ENCODE measurements around the gene CCSAP. TPM values are rescaled to one million over a fixed set of nuclear protein-coding genes. Genes with fewer than 3 reads are reported as not detected.

Gene CCSAP
- total and polyA plus RNA-seq, 2 of the 4 experiments (the other 2 are of a cell fraction) = 2.3 to 3.8 TPM

GRCh38 chr1:229383961-229384360, 41.1 kb upstream of the CCSAP start:
- no CpG with 5 or more reads among the region's 5 CpGs for WGBS, 2 experiments (ENCODE audit: extremely low coverage in 2 of 2, insufficient read length in 1 of 2)
- Histone ChIP-seq H4K91ac (ENCODE audit: insufficient read depth, low read depth, low read length) (no peak overlapping the region), H3K27me3 (ENCODE audit: control insufficient read depth, insufficient read depth, low read length) (no peaks in the 10 kb centered on the region; the same call in 1 of the 2 replicates), H3K36me3 (ENCODE audit: control insufficient read depth, insufficient read depth, low read length) (no peaks in the 10 kb centered on the region), H3K23ac (ENCODE audit: low read depth, low read length) (no peak overlapping the region), H2AK9ac (replicated peaks; ENCODE audit: low read depth, low read length, poor library complexity) (no peak overlapping the region), H3K56ac (ENCODE audit: extremely low read depth, insufficient read depth, low read length) (no peak overlapping the region), H3K4ac (ENCODE audit: low read depth, low read length) (no peak overlapping the region), H3K9ac (ENCODE audit: low read depth, low read length) (no peak overlapping the region), H3K4me2 (ENCODE audit: low read depth, low read length) (no peak overlapping the region), H3K18ac (ENCODE audit: low read depth, low read length) (no peak overlapping the region), H2BK20ac (ENCODE audit: low read depth, low read length) (no peak overlapping the region), H2AK5ac (ENCODE audit: low read depth, low read length) (no peak overlapping the region), H3K27ac (ENCODE audit: insufficient read depth, low read length) (no peak overlapping the region), H3K4me3 (ENCODE audit: insufficient read depth, low read depth, low read length) (no peak overlapping the region), H3K9me1 (ENCODE audit: insufficient read depth, low read length) (peaks cover 5% of the 10 kb centered on the region; the same call in 1 of the 2 replicates), H2BK5ac (ENCODE audit: low read depth, low read length, poor library complexity, severe bottlenecking) (no peak overlapping the region), H4K5ac (ENCODE audit: low read depth, low read length) (no peak overlapping the region), H2BK120ac (ENCODE audit: low read depth, low read length) (no peak overlapping the region), H4K20me1 (ENCODE audit: insufficient read depth, low read length) (no peaks in the 10 kb centered on the region), H3K79me1 (ENCODE audit: low read depth in 1 of 2, low read length in 2 of 2) (no peaks in the 10 kb centered on the region), H3K9me3 (ENCODE audit: control insufficient read depth, insufficient read depth, low read length) (no peaks in the 10 kb centered on the region), H3K4me1 (ENCODE audit: control insufficient read depth, insufficient read depth, low read length) (peaks cover 8% of the 10 kb centered on the region), H3K14ac (replicated peaks; ENCODE audit: low read depth, low read length) (no peak overlapping the region), H2AFZ (replicated peaks; ENCODE audit: low read length, poor library complexity) (no peak overlapping the region), H4K8ac (ENCODE audit: low read depth in 2 of 2, low read length in 2 of 2) (no peak overlapping the region), H2BK15ac (ENCODE audit: low read depth, low read length) (no peak overlapping the region)
- ATAC-seq (ENCODE audit: low read depth) = no peak
- dilution Hi-C loops (cut with HindIII; ENCODE audit: low sequenced_read_pairs, unreplicated experiment) (no loop called here), in situ Hi-C loops (cut with MboI; ENCODE audit: low sequenced_read_pairs) (no loop called here), intact Hi-C loops (cut with micrococcal nuclease) (no loop called here)
- TF ChIP-seq NFE2L2 (IDR thresholded peaks at IDR 0.05; ENCODE audit: low read depth, low read length) (no peak), MAFK (IDR thresholded peaks at IDR 0.05; ENCODE audit: low read depth, low read length) (no peak), FOS (IDR thresholded peaks at IDR 0.05; ENCODE audit: low read depth, low read length) (no peak), POLR2A (IDR thresholded peaks at IDR 0.05; ENCODE audit: low read depth, low read length) (no peak), SMC3 (IDR thresholded peaks at IDR 0.05; ENCODE audit: low read depth, low read length) (no peak), RFX5 (IDR thresholded peaks at IDR 0.05; ENCODE audit: low read depth, low read length) (no peak), RCOR1 (IDR thresholded peaks at IDR 0.05; ENCODE audit: insufficient replicate concordance, low read length) (no peak), RAD21 (IDR thresholded peaks at IDR 0.05; ENCODE audit: low read length) (no peak), CEBPB (IDR thresholded peaks at IDR 0.05; ENCODE audit: low read depth, low read length) (no peak), USF2 (IDR thresholded peaks at IDR 0.05; ENCODE audit: low read depth, low read length) (no peak), MXI1 (IDR thresholded peaks at IDR 0.05; ENCODE audit: borderline replicate concordance, low read depth, low read length) (no peak)
- TF ChIP-seq, protein P1, sequence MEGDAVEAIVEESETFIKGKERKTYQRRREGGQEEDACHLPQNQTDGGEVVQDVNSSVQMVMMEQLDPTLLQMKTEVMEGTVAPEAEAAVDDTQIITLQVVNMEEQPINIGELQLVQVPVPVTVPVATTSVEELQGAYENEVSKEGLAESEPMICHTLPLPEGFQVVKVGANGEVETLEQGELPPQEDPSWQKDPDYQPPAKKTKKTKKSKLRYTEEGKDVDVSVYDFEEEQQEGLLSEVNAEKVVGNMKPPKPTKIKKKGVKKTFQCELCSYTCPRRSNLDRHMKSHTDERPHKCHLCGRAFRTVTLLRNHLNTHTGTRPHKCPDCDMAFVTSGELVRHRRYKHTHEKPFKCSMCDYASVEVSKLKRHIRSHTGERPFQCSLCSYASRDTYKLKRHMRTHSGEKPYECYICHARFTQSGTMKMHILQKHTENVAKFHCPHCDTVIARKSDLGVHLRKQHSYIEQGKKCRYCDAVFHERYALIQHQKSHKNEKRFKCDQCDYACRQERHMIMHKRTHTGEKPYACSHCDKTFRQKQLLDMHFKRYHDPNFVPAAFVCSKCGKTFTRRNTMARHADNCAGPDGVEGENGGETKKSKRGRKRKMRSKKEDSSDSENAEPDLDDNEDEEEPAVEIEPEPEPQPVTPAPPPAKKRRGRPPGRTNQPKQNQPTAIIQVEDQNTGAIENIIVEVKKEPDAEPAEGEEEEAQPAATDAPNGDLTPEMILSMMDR (conservative IDR thresholded peaks at IDR 0.05; ENCODE audit: low read depth, low read length) = no peak
- TF ChIP-seq, protein P2, sequence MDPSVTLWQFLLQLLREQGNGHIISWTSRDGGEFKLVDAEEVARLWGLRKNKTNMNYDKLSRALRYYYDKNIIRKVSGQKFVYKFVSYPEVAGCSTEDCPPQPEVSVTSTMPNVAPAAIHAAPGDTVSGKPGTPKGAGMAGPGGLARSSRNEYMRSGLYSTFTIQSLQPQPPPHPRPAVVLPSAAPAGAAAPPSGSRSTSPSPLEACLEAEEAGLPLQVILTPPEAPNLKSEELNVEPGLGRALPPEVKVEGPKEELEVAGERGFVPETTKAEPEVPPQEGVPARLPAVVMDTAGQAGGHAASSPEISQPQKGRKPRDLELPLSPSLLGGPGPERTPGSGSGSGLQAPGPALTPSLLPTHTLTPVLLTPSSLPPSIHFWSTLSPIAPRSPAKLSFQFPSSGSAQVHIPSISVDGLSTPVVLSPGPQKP (IDR thresholded peaks at IDR 0.05; ENCODE audit: borderline replicate concordance, low read depth, low read length) = no peak
- no TSS peak for BruUV-seq (replicated peaks)
- DNase-seq = no peak
- CTCF ChIA-PET = no interaction called here
- POLR2A ChIA-PET (ENCODE audit: unreplicated experiment) = no interaction called here

All from IMR-90 (cell line).